Endothelial cell (in vitro differentiated cells): Measurements from ENCODE around the gene AGPAT3. TPM values are rescaled to one million over a fixed set of nuclear protein-coding genes. Genes with fewer than 3 reads are reported as not detected.

Source experiments
- DNase-seq: peaks from one replicate; pipeline ENCODE4 v3.0.0; 2021; ENCODE audit warnings: low spot score
- H3K27ac Mint-ChIP-seq: one replicate; pipeline ENCODE4 v1.8.0; 2021; ENCODE audit warnings: mixed read lengths, inconsistent platforms; ENCODE audit not compliant: unreplicated experiment
- H3K27me3 Mint-ChIP-seq: one replicate; pipeline ENCODE4 v1.8.0; 2021; ENCODE audit warnings: mild to moderate bottlenecking, moderate library complexity, mixed read lengths, inconsistent platforms; ENCODE audit not compliant: unreplicated experiment
- H3K36me3 Mint-ChIP-seq: one replicate; pipeline ENCODE4 v1.8.0; 2021; ENCODE audit warnings: mild to moderate bottlenecking, low read depth, mixed read lengths, inconsistent platforms; ENCODE audit not compliant: unreplicated experiment
- H3K4me1 Mint-ChIP-seq: one replicate; pipeline ENCODE4 v1.8.0; 2021; ENCODE audit warnings: mild to moderate bottlenecking, mixed read lengths, inconsistent platforms; ENCODE audit not compliant: unreplicated experiment
- H3K4me3 Mint-ChIP-seq: one replicate; pipeline ENCODE4 v1.8.0; 2021; ENCODE audit warnings: mild to moderate bottlenecking, mixed read lengths, inconsistent platforms; ENCODE audit not compliant: unreplicated experiment
- H3K9me3 Mint-ChIP-seq: one replicate; pipeline ENCODE4 v1.8.0; 2021; ENCODE audit warnings: mixed read lengths, inconsistent platforms; ENCODE audit not compliant: unreplicated experiment
- CTCF ChIP-seq: fragments of 200-600 bp; sonication (generic); IDR thresholded peaks from one replicate; pipeline ENCODE4 v1.5.0; 2021; ENCODE audit warnings: antibody characterized with exemption; ENCODE audit not compliant: unreplicated experiment
- total RNA-seq: library from RNA; stranded (reverse); fragmentation: NEBNext Ultra II Directional; extraction: Animal tissue kit (Norgen Biotek cat#: 25700); gene quantifications from one replicate; pipeline ENCODE4 v1.2.1, GENCODE V29; 2021; ENCODE audit not compliant: unreplicated experiment

Gene AGPAT3
- total RNA-seq, 1 donor from 2014 or later: 22.6 TPM

- no peak for DNase-seq
- H3K27me3 Mint-ChIP-seq: peaks cover 3% of the 10 kb centered on the region
Observed at GRCh38 chr21:43854773-43855633, 10.0 kb upstream of the AGPAT3 start.

DNA sequence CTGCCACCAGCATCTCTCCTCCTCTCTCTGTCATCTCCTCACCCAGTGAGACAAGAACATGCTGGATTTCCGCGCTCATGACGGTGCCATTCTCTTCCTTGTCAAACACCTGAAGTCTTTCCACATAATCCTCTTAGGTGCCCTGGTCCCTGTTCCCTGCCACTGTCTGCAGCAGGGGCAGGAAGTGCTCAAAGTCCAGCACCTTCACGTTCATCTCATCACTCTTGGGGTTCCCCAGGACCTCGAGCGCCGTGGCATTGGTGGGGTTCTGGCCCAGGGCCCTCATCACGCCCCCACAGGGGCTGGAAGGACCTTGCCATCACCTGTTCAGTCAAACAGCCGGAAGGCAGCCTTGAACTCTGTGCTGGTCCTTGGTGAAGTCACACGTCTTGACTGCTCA lies 9.1 kb upstream of the AGPAT3 start:
- H3K36me3 Mint-ChIP-seq: no peaks in the 10 kb centered on the region
- H3K4me3 Mint-ChIP-seq: no peak overlapping the region
- no peak overlapping the region for H3K27ac Mint-ChIP-seq
- H3K4me1 Mint-ChIP-seq: peaks cover 2% of the 10 kb centered on the region
- H3K9me3 Mint-ChIP-seq: no peaks in the 10 kb centered on the region
- TF ChIP-seq CTCF: no peak
- H3K27me3 Mint-ChIP-seq: peaks cover 3% of the 10 kb centered on the region
- no peak for DNase-seq

More at GRCh38 chr21:43854773-43855633, 10.0 kb upstream of the AGPAT3 start:
- Mint-ChIP-seq H3K27ac (no peak overlapping the region), H3K36me3 (no peaks in the 10 kb centered on the region), H3K4me1 (peaks cover 2% of the 10 kb centered on the region), H3K4me3 (no peak overlapping the region), H3K9me3 (no peaks in the 10 kb centered on the region)
- no peak for TF ChIP-seq CTCF

- no peaks in the 10 kb centered on the region for H3K9me3 Mint-ChIP-seq
- no peak overlapping the region for H3K4me3 Mint-ChIP-seq
- no peak overlapping the region for H3K27ac Mint-ChIP-seq
- DNase-seq: no peak
- TF ChIP-seq CTCF: no peak
- peaks cover 6% of the 10 kb centered on the region for H3K27me3 Mint-ChIP-seq
- H3K36me3 Mint-ChIP-seq: no peaks in the 10 kb centered on the region
- H3K4me1 Mint-ChIP-seq: peaks cover 2% of the 10 kb centered on the region
Observed at GRCh38 chr21:43858806-43859648, 6.0 kb upstream of the AGPAT3 start.

DNA sequence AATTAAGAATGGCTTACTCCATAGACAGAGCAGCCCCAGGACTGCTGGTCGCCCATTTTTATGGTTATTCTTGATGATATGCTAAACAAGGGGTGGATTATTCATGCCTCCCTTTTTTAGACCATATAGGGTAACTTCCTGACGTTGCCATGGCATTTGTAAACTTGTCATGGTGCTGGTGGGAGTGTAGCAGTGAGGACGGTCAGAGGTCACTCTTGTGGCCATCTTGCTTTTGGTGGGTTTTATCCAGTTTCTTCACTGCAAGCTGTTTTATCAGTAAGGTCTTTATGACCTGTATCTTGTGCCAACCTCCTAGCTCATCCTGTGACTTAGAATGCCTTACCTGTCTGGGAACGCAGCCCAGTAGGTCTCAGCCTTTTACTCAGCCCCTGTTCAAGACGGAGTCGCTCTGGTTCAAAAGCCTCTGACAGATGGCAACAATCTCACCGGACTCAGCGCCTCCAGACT lies 5.2 kb upstream of the AGPAT3 start:
- no peak for TF ChIP-seq CTCF
- H3K9me3 Mint-ChIP-seq: no peaks in the 10 kb centered on the region
- H3K27ac Mint-ChIP-seq: no peak overlapping the region
- no peak overlapping the region for H3K4me3 Mint-ChIP-seq
- peaks cover 5% of the 10 kb centered on the region for H3K27me3 Mint-ChIP-seq
- peaks cover 2% of the 10 kb centered on the region for H3K4me1 Mint-ChIP-seq
- no peak for DNase-seq
- H3K36me3 Mint-ChIP-seq: no peaks in the 10 kb centered on the region

- DNase-seq: no peak
- H3K36me3 Mint-ChIP-seq: no peaks in the 10 kb centered on the region
- peaks cover 2% of the 10 kb centered on the region for H3K4me1 Mint-ChIP-seq
- no peak overlapping the region for H3K27ac Mint-ChIP-seq
- no peaks in the 10 kb centered on the region for H3K9me3 Mint-ChIP-seq
- H3K27me3 Mint-ChIP-seq: peaks cover 7% of the 10 kb centered on the region
- no peak for TF ChIP-seq CTCF
- no peak overlapping the region for H3K4me3 Mint-ChIP-seq
Observed at GRCh38 chr21:43861706-43862105, 3.3 kb upstream of the AGPAT3 start.
